ENCODE results near the gene STRN4. TPM values are rescaled to one million over a fixed set of nuclear protein-coding genes. Genes with fewer than 3 reads are reported as not detected.

Gene STRN4
- total and polyA plus RNA-seq, 9 of the 15 experiments (the other 6 are each of a cell fraction or from before 2014, with no cell fraction given): 0.62 to 83.7 (median 36.9) TPM

DNA sequence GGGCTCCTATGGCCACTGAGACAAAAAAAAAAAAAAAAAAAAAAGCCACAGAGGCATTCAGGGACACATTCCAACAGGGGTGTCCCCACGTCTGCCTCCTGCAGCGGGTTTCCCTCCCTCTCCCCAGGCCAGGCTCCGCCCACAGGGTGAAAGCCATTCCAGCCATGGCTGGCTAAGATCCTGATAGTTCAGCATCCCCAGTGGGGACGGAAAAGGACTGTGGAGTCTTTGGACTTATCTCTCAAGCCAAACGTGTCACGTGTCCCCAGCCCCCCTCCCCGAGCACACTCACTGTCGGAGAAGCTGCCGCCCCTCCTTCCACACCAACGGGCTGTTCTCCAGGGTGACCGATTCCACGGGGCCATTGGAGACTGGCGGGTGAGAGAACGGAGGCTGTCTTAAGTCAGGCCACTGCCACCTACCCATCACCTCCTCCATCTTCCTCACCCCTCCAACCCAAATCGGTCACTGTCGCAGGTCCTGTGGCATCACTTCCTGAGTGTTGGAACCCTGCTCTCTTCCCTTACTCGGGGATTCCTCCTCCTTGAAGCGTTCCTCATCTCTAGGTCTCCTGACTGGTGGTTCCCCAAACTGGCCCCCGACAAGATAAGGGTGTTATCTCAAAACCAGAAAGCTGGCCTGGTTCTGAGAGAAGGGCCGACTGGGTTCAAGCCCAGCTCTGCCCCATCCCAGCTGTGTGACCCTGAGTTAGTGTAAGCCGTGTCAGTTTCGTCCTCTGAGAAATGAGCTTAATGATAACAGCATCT, 9.5 kb downstream of the STRN4 start (continued):
- TF ChIP-seq, protein P1, sequence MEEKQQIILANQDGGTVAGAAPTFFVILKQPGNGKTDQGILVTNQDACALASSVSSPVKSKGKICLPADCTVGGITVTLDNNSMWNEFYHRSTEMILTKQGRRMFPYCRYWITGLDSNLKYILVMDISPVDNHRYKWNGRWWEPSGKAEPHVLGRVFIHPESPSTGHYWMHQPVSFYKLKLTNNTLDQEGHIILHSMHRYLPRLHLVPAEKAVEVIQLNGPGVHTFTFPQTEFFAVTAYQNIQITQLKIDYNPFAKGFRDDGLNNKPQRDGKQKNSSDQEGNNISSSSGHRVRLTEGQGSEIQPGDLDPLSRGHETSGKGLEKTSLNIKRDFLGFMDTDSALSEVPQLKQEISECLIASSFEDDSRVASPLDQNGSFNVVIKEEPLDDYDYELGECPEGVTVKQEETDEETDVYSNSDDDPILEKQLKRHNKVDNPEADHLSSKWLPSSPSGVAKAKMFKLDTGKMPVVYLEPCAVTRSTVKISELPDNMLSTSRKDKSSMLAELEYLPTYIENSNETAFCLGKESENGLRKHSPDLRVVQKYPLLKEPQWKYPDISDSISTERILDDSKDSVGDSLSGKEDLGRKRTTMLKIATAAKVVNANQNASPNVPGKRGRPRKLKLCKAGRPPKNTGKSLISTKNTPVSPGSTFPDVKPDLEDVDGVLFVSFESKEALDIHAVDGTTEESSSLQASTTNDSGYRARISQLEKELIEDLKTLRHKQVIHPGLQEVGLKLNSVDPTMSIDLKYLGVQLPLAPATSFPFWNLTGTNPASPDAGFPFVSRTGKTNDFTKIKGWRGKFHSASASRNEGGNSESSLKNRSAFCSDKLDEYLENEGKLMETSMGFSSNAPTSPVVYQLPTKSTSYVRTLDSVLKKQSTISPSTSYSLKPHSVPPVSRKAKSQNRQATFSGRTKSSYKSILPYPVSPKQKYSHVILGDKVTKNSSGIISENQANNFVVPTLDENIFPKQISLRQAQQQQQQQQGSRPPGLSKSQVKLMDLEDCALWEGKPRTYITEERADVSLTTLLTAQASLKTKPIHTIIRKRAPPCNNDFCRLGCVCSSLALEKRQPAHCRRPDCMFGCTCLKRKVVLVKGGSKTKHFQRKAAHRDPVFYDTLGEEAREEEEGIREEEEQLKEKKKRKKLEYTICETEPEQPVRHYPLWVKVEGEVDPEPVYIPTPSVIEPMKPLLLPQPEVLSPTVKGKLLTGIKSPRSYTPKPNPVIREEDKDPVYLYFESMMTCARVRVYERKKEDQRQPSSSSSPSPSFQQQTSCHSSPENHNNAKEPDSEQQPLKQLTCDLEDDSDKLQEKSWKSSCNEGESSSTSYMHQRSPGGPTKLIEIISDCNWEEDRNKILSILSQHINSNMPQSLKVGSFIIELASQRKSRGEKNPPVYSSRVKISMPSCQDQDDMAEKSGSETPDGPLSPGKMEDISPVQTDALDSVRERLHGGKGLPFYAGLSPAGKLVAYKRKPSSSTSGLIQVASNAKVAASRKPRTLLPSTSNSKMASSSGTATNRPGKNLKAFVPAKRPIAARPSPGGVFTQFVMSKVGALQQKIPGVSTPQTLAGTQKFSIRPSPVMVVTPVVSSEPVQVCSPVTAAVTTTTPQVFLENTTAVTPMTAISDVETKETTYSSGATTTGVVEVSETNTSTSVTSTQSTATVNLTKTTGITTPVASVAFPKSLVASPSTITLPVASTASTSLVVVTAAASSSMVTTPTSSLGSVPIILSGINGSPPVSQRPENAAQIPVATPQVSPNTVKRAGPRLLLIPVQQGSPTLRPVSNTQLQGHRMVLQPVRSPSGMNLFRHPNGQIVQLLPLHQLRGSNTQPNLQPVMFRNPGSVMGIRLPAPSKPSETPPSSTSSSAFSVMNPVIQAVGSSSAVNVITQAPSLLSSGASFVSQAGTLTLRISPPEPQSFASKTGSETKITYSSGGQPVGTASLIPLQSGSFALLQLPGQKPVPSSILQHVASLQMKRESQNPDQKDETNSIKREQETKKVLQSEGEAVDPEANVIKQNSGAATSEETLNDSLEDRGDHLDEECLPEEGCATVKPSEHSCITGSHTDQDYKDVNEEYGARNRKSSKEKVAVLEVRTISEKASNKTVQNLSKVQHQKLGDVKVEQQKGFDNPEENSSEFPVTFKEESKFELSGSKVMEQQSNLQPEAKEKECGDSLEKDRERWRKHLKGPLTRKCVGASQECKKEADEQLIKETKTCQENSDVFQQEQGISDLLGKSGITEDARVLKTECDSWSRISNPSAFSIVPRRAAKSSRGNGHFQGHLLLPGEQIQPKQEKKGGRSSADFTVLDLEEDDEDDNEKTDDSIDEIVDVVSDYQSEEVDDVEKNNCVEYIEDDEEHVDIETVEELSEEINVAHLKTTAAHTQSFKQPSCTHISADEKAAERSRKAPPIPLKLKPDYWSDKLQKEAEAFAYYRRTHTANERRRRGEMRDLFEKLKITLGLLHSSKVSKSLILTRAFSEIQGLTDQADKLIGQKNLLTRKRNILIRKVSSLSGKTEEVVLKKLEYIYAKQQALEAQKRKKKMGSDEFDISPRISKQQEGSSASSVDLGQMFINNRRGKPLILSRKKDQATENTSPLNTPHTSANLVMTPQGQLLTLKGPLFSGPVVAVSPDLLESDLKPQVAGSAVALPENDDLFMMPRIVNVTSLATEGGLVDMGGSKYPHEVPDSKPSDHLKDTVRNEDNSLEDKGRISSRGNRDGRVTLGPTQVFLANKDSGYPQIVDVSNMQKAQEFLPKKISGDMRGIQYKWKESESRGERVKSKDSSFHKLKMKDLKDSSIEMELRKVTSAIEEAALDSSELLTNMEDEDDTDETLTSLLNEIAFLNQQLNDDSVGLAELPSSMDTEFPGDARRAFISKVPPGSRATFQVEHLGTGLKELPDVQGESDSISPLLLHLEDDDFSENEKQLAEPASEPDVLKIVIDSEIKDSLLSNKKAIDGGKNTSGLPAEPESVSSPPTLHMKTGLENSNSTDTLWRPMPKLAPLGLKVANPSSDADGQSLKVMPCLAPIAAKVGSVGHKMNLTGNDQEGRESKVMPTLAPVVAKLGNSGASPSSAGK (IDR thresholded peaks at IDR 0.05): no peak
- TF ChIP-seq ADNP (tag; IDR thresholded peaks at IDR 0.05): no peak
